Measurements from ENCODE around the gene GGTA1.

DNA sequence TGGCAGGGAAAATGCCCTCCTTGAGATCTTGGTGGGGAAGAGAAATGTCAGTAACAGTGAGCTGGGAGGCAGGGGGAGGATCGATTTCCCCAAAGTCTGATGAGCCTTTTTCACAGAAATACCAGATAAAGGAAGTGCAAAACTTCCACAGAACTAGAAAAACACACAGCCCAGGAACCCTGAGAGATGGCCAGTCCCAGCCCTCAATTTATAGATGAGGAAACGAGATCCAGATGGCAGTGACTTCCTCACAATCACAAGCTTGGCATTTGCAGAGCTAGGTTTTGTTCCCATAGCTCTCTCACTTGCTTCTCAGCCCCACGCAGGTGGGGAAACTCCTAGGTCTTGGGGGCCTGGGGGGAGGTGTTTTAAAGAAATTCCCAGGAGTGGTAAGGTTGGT lies 3.8 kb upstream of the GGTA1 start:
- no peak for TF ChIP-seq POLR2AphosphoS5 (IDR thresholded peaks at IDR 0.05; ENCODE audit: low read depth, low read length)
- no peak for TF ChIP-seq POLR2A (IDR thresholded peaks at IDR 0.05; ENCODE audit: low read depth, low read length)
